Ramos (cell line): ENCODE data around the gene OPRL1.

Experiments used
- in situ Hi-C: fragments of 300-500 bp; cut with MboI; formaldehyde crosslinking; loops from one replicate; pipeline ENCODE4 v1.14.3; 2022; ENCODE audit warnings: low sequenced_read_pairs; ENCODE audit not compliant: unreplicated experiment

OPRL1 gene

GRCh38 chr20:64136004-64136710 lies 56.3 kb downstream of the OPRL1 start:
- in situ Hi-C loops, result no loop called here

DNA sequence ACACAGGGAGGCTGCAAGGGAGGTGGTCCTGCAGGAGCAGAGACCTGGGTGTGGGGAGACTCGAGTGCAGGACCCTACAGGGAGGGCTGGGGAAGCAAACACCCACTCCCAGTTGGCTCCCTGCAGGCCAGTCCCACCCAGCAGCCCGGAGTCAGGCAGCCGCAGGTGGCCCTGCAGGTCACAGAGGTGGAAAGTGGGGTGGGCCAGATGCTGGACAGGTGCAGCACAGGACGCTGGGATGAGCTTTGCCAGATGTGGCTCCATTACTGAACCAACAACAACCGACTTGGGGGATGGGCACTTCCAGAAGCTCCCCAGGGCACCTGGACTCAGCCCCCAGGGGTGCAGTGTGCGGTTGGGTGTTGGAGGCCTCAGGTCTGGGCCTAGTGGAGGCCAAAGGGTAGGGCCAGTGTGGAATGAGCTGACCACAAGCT lies 57.7 kb downstream of the OPRL1 start:
- in situ Hi-C loops, result no loop called here

DNA sequence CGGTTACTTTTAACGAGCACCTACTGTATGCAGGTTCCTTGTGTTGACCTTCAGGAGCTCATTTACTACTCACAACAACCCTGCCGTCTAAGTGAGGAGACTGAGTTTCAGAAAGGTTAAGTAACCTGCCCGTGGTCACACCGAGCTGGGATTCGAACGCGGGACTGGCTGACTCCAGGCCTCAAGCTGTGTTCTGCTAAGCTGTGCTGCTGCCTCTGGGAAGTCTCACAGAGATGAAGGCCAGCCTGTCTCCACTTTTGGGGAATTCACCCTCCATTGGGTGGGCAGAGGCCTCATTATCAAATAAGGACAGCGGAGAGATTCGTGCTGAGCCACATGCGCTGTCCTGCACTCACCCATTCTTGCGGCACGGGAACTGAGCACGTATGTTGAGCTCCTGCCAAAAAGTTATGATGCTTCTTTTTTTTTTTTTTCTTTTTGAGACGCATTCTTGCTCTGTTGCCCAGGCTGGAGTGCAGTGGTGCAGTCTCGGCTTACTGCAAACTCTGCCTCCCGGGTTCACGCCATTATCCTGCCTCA lies 58.5 kb downstream of the OPRL1 start:
- in situ Hi-C loops, result no loop called here

DNA sequence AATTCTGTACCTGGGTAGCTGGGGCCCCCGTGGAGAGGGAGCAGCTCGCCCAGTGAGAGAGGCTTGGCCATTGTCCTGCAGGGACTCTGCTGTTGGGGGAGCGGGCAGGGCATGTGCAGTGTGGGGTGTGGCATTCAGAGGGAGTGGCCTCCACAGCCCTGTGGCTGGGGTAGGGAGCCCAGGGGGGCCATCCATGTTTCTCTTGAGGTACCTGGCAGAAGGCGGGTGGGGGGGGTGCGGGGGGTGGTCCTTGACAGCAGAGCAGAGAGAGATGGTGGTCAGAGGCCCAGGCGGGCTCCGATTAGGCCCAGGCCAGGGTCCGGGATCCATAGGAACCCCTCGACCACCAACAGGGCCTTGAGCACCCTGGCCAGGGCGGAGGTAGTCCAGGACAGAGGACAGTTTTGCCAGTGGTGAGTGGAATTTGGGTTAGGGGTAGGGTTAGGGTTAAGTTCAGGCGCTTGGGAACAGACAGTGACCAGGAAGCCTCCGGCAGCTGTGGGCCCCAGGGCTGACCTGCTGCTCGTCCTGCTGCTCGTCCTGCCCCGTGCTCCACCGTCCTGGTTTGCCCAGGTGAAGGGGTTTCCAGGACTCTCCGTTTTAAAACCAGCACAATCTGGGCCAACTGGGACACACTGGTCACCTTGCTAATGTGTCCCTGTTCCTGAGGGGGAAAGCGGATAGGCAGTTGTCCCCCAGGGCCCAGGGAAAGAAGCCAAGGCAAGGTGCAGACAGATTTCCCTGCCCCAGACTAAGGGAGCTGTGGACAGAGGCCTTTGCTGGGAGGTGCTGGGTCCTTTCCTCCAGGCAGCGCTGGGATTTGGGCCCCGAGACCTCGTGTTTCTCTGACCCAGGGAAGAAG lies 59.5 kb downstream of the OPRL1 start:
- in situ Hi-C loops, result no loop called here

DNA sequence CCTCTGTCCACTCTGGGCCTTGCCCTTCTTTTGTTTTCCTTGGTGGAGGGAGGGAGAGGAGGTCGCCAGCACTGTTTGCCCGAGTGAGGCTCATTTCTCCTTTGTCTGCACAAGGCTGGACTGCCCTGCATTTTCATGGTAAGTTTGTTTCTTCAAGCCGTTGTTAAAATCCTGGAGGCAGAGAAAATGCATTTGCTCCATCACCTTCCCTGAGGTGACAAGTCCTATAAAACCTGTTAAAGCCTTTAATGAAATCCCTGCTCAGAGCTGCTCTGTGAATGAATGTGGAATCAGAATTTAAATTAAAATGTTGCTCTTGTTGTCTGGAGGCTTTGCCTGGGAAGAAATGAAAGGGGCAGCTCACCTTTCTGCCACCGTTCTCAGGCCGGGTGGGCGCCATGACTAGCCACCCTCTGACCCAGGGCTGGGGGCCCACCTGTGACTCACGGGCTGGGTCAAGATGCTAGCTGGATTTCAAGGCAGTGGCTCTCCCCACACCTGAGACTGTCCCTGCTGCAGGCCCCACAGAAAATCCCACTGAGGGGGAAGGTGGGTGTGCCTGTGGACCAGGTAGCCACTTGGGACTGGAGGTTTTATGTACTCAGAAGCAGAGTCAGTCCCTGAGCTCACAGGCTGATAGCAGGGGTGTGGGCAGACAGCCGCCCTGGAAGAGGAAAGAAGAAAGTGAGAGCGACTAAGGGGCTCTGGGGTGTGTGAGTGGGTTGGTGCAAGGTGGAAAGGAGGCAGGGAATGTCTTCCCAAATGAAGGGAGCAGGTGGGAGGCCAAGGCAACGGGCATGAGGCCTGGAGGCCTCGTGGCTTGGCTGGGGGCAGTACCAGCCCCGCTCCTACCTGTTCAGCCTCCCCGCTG lies 60.4 kb downstream of the OPRL1 start:
- in situ Hi-C loops, result no loop called here

GRCh38 chr20:64140956-64141355 lies 61.1 kb downstream of the OPRL1 start:
- in situ Hi-C loops, result no loop called here

DNA sequence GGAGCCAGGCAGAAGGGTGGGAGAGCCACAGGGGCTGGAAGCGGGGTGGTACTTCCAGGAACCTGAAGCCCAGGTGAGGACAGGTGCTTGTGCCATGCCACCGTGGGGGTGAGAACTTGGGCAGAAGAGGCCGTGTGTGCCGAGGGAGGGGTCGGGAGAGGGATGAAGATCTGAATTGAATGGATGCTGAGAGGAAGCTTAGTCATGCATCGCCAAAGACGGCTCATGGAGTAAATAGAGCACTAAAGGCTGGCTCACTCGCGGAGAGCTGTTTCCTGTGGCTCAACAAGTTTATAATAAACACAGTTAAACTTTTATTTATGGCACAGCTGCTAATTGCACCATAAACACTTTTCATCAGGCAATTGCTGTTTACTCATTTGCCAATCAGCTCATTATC lies 62.7 kb downstream of the OPRL1 start:
- in situ Hi-C loops, result no loop called here

DNA sequence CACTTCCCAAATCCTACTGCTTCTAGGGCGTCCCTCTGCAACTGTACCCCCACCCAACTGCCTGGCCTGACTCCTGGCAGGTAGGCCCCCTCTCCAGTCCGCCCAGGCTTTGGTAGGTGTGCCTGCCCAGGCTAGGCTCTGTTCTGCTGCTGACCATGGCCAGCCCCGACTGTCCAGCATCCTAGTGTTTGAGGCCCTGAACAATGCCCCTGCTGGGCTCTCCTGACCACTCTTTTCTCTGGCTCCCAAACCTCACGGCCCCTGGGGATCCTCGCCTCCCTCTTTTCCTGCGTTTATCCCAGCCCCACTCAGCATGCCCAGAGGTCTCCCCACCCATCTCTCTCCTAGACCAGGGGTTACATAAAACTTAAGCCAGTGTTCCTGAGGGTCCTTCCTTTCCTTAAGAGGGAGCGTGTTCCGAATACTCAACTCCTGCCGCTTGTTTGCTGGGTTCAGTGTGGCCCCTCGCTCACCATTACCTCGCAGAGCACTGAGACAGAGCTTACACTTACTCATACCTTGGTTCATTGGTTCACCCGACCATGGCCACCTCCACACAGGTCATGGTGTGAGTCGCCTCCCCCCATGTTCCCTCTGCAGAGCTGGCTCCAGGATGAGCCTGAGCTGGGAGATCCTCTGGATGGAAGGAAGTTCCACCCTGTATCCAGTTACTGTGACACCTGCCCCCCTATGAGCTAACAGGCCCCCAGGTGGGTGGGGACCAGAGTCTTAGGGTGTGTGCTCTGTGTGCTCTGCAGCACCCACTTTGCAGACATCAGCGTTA lies 63.3 kb downstream of the OPRL1 start:
- in situ Hi-C loops, result no loop called here

GRCh38 chr20:64144144-64144912 lies 64.4 kb downstream of the OPRL1 start:
- in situ Hi-C loops, result no loop called here

- in situ Hi-C loops, result no loop called here
Measured at GRCh38 chr20:64145458-64146300, 65.8 kb downstream of the OPRL1 start.

DNA sequence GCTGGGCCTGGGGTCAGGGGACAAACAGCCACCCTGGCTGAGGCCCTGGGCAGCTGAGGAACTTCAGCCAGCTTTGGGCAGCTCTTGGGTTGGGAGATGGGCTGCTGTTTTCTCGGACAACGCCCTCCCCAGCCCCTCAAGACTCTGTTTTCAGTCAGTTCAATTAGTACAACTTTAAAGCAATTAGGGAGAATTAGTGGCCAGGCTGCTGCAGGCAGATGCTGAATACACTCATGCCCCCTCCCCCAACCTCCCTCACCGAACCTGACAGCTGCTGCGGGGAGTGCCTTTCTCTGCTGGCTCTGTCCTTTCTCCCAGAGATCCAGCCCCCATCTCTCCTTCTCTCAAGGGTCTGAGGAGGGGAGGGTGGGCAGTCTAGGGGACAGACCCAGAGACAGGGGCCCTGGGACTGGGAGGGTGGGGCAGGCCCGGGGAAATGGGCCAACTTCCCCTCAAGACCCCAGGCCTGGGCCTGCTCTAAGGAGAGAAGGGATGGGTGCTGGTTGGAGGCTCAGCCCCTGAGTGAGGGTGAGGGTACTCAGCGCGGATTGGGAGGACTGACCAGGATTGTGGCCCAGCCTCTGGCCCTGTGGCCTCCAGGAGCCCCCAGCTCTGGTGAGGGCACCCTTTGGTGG lies 66.5 kb downstream of the OPRL1 start:
- in situ Hi-C loops, result no loop called here

- in situ Hi-C loops, result no loop called here
Measured at GRCh38 chr20:64146936-64147477, 67.1 kb downstream of the OPRL1 start.

- in situ Hi-C loops, result no loop called here
Measured at GRCh38 chr20:64148581-64148980, 68.7 kb downstream of the OPRL1 start.

- in situ Hi-C loops, result no loop called here
Measured at GRCh38 chr20:64149141-64149540, 69.3 kb downstream of the OPRL1 start.

DNA sequence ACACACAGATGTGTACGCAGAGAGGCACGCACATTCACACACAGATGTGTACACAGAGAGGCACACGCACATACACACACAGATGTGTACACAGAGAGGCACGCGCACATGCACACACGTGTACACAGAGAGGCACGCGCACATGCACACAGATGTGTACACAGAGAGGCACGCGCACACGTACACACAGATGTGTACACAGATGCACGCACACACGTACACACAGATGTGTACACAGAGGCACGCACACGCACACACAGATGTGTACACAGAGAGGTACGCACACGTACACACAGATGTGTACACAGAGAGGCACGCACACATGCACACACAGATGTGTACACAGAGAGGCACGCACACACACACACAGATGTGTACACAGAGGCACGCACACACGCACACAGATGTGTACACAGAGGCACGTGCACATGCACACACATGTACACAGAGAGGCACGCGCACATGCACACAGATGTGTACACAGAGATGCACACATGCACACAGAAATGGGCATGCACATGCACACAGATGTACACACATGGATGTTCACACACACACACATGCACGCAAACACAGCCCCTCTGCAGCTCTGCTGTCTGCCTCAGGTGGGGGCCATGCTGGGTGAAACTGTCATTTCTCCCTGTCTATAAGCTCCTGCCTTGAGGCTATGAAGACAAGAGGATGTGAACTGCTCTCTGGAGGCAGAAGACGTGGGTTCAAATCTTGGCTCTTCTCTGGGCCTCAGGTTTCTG lies 70.1 kb downstream of the OPRL1 start:
- in situ Hi-C loops, result no loop called here
